GM19238 (cell line): ENCODE measurements around the gene COL16A1.

Source experiments
- DNase-seq: peaks from one replicate; pipeline ENCODE4 v3.0.0; 2011; ENCODE audit warnings: low spot score; ENCODE audit not compliant: insufficient read length

Gene COL16A1

DNA sequence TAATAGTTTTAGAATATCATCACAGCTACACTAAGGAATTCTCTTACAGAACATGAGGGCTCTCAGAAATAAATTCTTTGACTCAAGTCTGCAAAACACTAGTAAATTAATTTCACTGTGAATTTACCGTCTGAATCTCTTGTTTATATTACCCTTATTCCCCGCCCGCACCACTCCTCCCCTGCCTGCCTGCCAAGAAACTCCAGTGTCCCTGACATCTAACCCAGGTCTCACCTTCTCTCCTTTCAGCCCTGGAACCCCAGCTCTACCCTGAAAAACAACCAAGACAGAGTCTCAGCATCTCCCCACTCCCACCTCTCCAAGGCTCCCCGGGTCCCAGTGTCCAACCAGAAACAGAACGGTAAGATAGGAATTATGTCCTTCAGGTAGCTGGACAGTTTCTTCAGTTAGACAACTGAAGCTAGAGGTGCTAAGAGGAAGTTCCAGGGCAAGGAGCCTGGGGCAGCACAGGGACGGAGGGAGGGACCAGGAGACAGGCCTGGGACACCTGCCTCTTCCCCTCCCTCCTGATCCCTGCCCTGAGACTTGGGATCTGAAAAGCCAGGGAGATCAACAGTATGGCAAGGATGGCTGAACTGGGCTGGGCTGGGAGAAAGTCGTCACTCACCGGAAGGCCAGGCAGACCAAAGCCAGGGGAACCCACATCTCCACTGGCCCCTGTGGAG lies 15.4 kb downstream of the COL16A1 start:
- DNase-seq, result no peak

DNA sequence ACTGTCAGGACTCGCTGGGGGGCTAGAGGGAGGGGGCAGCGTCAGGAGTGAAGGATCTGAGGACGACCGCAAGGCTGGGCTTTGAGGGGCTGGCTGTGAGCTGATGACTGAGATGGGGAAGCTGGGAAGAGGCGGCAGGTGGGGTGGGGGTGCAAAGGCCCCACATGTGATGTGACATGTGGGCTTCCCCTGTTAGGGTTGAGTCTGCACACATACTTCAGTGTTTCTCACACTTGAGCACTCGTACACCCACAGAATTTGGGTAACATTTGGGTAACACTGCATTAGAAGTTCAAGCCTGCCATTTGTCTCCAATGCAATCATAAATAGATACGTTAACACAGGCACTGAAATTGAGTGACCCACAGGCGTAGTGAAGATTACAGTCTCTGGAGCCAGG lies 16.2 kb downstream of the COL16A1 start:
- no peak for DNase-seq

DNA sequence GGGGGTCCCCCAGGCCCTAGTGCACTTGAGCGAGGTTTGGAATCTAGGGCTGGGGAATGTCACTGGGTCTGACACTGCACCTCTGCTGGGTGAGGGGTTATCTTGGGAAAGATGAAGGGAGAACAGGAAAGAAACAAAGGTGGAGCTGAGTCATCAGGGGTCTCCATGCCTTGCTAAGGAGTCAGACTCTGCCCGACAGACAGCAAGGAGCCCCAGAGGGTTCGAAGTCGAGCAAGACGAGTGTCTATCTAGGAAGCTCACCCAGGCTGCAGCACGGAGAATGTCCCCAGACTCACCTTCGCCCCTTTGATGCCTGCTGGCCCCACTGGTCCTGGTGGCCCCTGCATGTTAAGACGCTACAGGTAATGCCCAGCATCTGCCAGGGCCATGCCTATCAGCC lies 18.0 kb downstream of the COL16A1 start:
- no peak for DNase-seq

GRCh38 chr1:31683997-31684396 lies 19.8 kb downstream of the COL16A1 start:
- DNase-seq, result no peak

- no peak for DNase-seq
These were observed 22.4 kb downstream of the COL16A1 start for GRCh38 chr1:31681415-31681814.

DNA sequence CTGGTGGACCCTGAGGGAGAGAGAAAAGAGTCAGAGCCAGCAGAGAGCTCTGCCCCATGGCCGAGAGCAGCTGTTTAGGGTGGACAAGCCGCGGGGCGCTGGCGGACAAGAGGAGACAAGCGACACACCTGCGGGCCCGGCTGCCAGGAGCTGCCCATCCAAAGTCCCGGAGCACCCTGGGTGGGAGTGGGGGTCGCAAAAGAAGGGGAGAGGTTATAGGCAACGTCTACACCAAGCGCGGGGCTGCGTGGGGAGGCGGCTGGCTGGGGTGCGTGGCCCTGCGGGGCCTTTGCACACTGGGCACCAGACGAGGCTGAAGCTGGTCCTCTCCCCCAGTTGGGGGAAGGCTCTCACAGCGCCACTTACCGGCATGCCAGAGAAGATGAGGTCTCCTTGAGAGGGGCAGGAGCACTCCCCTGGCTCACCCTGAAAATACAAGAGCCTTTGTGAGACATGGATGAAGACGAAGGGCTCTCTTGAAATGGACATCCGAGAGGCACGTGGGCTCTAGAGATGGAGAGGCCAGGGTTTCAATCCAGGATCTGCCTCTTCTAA lies 24.1 kb downstream of the COL16A1 start:
- no peak for DNase-seq

DNA sequence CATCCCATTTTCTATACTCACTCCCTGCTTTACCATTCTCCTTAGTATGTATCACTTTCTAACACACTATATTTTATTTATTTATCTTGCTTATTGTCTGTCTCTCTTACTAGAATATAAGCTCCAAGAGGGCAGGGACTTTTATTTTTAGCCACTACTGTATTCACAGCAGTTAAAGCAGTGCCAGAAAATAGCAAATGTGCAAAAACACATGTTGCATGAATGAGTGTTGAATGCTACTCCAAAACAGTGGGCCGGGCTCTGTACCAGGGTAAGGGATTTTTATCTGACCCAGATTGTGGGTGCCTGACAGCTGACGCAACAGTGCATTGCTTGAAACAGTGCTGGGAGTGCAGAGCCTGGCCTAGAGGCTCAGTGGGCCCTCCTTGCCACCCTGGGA lies 24.7 kb downstream of the COL16A1 start:
- DNase-seq, result no peak

DNA sequence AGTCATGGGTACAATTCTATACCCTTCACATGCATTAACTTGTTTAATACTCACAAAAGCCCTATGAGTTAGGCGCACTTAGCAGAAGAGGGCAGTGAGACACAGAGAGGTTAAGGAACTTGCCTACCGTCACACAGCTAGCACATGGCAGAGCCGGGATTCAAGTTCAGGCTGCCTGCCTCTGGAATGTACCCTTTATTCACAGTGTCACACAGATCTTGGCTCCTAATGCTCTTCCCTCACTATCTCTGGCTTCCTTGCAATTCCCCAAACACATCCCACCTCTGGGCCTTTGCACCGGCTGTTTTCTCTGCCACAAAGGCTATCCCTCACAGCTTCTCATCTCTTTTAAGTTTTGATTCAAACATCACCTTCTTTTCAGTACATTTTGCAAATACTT lies 25.1 kb downstream of the COL16A1 start:
- no peak for DNase-seq

DNA sequence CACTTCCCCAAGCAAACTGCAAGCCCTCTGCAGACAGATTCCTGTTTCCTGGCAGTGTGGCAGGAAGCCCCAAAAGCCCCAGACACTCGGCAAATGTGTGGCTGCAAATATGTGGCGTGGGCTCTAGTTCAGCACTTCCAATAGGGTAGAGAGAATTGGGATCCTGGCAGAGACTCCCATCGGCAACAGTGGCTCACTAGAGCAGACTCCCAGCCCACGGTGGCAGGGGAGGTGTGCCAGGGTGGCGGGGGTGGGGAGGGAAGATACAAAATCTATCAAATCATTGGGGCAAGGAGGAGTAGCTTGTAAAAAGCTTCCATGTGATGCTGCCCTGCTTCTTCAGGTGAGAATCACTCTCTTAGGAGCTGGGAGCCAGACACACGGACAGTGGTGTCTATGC lies 25.9 kb downstream of the COL16A1 start:
- DNase-seq, result no peak

- DNase-seq, result no peak
These were observed 26.4 kb downstream of the COL16A1 start for GRCh38 chr1:31677401-31677800.

DNA sequence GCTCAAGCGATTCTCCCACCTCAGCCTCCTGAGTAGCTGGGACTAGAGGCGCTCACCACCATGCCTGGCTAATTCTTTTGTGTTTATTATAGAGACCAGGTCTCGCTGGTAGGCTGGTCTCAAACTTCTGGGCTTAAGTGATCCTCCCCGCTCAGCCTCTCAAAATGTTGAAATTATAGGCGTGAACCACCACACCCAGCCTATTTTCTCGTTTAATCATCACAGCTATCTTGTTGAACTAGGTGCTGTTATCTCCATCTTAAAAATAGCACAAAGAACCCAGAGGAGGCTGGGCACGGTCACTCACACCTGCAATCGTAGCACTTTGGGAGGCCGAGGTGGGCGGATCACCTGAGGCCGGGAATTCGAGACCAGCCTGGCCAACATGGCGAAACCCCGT lies 28.1 kb downstream of the COL16A1 start:
- DNase-seq, result no peak

GRCh38 chr1:31675161-31675560 lies 28.7 kb downstream of the COL16A1 start:
- no peak for DNase-seq

DNA sequence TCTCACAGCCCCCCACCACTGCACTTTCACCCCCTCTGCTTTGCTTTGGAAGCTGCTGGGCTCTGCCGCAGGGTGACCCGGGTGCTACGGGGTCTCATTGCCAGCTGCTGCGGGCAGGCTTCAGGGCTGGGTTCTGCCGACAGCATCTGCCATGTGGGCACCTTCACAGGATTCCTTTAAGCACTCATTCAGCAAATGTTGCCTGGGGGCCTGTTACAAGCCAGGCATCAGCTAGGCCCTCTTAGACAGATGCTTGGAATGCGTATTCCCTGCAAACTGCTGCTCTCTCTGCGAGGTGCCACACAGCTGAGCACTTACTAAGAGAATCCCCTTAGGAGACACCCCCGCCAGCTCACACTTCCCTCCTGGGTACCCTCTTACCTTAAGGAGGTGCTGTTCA lies 29.2 kb downstream of the COL16A1 start:
- DNase-seq, result no peak

GRCh38 chr1:31673433-31673832 lies 30.4 kb downstream of the COL16A1 start:
- DNase-seq, result no peak

DNA sequence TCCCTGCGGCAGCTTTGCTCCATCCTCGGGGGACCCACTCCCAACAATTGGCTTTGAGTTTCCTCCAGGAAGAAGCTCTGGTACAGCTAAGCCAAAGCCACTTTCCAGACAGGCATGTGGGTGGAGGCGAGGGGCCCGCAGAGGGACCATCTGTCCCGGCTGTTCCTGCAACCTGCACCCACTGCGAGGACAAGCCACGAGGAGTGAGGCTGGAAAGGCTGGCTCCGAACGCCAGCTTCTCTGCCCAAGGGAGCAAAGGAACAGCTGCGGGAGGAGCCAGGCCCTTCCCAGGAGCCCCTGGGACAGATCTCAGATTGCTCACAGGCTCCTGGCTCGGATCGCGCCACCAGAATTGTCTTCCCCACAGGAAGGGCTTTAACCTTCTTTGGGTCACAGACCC lies 30.8 kb downstream of the COL16A1 start:
- DNase-seq, result no peak

DNA sequence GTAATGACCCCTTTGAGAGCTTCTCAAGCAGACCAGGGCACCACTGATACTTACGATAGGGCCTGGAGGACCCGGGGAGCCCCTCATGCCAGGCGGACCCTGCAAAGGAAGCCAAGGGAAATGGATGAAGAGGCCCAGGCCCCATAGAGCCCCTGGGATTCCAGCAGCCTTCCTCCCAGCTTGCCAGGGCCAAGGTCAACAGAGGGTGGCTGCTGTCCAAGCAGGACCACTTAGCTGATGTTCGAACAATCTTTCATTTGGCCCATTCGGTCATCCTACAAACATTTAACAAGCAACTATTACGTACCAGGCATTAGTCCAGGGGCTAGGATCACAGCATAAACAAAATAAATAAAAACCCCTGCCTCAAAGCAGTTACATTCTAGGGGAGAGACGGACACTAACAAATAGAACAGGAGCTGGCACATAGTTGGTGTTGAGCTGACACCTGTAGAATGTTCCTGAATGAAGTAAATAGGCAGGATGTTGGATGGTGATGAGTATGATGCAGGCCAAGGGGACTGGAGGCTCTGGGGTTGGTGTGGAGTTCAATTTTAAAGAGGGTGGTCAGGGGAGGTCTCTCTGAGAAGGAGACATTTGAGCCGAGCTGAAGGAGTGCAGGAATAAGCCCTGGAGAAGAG lies 32.1 kb downstream of the COL16A1 start:
- DNase-seq, result no peak

GRCh38 chr1:31671147-31671546 lies 32.7 kb downstream of the COL16A1 start:
- no peak for DNase-seq

DNA sequence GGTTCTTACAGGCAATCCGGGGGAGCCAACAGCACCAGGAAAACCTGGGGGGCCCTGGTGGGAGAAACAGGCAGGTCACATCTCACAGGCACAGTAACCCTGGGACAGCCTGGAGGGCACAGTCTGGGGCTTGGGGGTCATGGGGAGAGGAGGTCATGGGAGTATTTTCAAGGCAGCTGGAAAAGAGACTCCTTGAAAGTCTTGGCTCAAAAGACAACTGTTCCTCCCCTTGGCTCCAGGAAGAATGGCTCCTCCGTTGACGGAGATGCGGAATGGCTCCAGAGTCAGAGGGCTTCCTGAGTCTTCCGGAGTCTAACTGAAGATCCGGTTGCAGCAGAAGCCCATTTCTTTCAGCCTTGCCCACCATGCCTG lies 33.2 kb downstream of the COL16A1 start:
- no peak for DNase-seq

DNA sequence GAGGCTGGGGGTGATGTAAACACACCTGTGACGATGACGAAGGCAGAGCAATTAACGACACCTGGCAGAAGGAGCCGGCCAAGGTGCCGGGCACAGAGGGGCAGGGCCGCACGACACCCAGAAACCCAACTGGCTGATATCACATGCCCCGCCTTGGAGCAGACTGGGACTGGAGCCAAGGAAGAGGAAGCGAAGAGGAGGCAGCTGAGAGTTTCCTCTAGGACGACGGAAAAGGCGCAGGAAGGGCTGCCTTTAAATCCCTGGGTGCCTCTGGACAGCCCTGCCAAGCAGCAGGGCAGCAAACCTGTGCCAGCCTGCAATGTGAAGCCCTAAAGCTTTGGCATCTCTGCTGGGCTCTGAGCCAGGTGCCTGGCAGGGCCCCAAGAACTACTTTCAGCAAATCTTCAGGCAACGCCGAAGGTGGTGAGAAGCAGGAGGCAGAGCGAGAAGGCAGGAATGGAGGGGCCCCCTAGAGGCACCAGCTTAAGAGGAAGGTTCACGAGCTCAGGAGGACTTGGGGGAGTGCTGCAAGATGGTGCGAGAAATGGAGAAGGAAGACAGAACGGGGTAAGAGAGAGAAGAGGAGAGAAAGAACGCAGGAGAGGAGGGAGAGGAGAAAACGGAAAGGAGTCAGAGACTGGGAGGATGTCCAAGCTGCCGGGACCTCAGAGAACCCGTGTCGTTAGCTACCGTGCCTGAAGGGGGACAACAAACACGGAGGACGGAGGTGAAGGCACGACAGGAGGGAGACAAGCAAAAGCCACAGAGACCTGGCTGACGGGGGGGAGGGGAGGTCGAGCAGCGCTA lies 33.8 kb downstream of the COL16A1 start:
- DNase-seq, result no peak

DNA sequence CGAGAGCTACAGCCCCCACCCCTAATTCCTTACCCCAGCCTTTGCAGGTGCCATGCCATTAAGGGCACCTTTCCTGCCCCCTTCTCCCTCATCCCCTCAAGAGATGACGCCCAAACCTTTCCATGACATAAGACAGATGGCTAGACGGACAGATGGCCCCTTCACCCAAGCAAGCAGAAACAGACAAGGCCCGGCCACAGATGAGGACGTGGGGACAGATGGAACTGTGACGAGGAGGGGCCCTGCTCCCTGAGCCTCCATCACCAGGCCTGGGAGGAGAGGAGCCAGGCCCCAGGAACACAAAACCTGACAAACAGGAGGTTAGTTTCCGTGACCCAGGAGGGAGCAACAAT lies 34.4 kb downstream of the COL16A1 start:
- DNase-seq, result no peak

DNA sequence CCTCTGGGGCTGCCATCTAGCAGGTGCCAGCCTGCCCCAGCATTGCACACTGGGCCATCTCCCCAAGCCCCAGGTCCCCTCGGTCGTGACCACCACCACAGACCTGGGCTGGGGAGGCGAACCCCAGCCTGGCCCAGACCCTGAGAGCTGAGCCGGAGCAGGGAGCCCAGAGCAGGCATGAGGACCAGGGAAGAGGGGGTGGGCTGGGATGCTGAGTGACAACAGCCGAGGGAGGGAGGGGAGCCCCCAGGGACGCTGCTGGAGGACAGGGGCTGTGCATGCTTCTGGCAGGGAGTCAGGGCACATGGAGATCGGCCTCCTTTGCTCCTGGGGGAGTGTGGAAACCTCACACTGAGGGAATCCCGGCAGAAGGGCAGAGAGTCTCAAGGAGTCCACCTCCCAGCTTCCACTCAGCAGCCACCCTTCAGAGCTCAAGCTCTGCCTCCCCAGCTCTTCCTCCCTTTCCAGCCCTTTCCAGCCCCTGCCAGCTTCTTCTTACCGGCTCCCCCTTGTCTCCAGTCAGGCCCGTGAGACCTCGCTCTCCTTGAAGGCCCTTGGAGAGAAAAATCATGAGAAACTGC lies 35.4 kb downstream of the COL16A1 start:
- DNase-seq, result no peak
